Right atrium auricular region (tissue), 2 donors: ENCODE data around the gene ERN2. TPM values are rescaled to one million over a fixed set of nuclear protein-coding genes. Genes with fewer than 3 reads are reported as not detected.

Experiments
- DNase-seq: peaks from one replicate; pipeline ENCODE4 v3.0.0-alpha.2; 2019; ENCODE audit warnings: low spot score
- H3K27ac ChIP-seq, 2 donors: fragments of 200-600 bp; sonication (generic); 1 replicate in 1 of 2; 2 replicates in 1 of 2; pipeline ENCODE4 v1.5.1; 2016 to 2019
- H3K27me3 ChIP-seq, 2 donors: fragments of 200-600 bp; sonication (generic); one replicate each; pipeline versions ENCODE4 v1.5.1 to v1.6.0; 2017 to 2019
- H3K36me3 ChIP-seq: fragments of 200-600 bp; sonication (generic); one replicate; pipeline ENCODE4 v1.5.1; 2016
- H3K4me1 ChIP-seq, 2 donors: fragments of 200-600 bp; sonication (generic); one replicate each; pipeline versions ENCODE4 v1.5.1 to v1.6.0; 2017 to 2019
- H3K4me3 ChIP-seq, 2 donors: fragments of 200-600 bp; sonication (generic); 1 replicate in 1 of 2; 2 replicates in 1 of 2; pipeline ENCODE4 v1.5.1; 2017 to 2019; ENCODE audit warnings: mild to moderate bottlenecking in 1 of 2, moderate library complexity in 1 of 2
- H3K9me3 ChIP-seq, 2 donors: fragments of 200-600 bp; sonication (generic); one replicate each; pipeline ENCODE4 v1.5.1; 2019
- CTCF ChIP-seq, 2 donors: fragments of 200-600 bp; sonication (generic); IDR thresholded peaks; one replicate each; pipeline ENCODE4 v1.5.1; 2019; ENCODE audit warnings: antibody characterized with exemption in 2 of 2
- total RNA-seq, 2 donors: library from RNA; depleted of rRNA; stranded (reverse); fragments of >200 nt; gene quantifications; one replicate each; pipeline ENCODE4 v1.1.0, GENCODE V29; 2016

The ERN2 gene
- total RNA-seq, 2 donors from 2014 or later = not detected

- TF ChIP-seq CTCF (IDR thresholded peaks at IDR 0.05) = no peak
- no peak for DNase-seq
- Histone ChIP-seq H3K4me3 (no peak overlapping the region), H3K36me3 (peaks cover 68% of the 10 kb centered on the region), H3K27ac (no peak overlapping the region), H3K4me1 (no peaks in the 10 kb centered on the region), H3K9me3 (no peaks in the 10 kb centered on the region), H3K27me3 (no peaks in the 10 kb centered on the region)
Observed at GRCh38 chr16:23668873-23669272, 44.1 kb downstream of the ERN2 start.

DNA sequence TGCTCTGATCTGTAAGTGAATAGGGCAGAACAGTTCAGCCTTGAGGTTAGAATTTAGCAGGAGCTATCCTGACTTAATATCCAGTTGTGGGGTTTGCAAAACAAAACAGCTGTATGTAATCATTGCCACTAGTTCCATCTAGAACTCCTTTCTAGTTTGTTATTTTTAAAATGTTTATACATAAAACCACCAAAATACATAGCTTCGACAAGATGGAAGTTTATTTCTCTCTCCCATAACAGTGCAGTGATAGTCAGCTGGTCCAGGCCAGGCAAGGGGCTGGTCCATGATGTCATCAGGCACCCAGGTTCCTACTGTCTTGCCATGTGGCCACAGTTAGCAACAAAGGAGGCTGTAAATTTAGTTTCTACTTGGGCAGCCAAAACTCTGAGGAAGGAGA is 44.8 kb downstream of the ERN2 start:
- H3K4me1 ChIP-seq = no peaks in the 10 kb centered on the region
- H3K36me3 ChIP-seq = peaks cover 73% of the 10 kb centered on the region
- no peaks in the 10 kb centered on the region for H3K9me3 ChIP-seq
- TF ChIP-seq CTCF (IDR thresholded peaks at IDR 0.05) = no peak
- H3K27me3 ChIP-seq = no peaks in the 10 kb centered on the region
- no peak overlapping the region for H3K4me3 ChIP-seq
- no peak overlapping the region for H3K27ac ChIP-seq
- DNase-seq = no peak

DNA sequence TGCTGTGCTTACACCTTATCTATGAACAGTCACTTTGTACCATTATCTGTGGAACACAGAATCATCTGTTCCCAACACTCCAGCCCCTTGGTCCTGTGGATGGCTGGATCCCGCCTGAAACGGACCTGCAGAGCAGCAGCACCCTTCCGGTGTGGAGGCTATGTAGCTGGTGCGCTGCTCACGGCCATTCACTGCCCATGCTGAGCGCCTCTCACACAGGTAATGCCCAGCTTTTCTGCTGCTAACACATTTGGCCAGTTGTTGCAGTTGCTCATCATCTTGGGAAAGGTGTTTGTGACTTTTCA is 45.7 kb downstream of the ERN2 start:
- H3K4me3 ChIP-seq = no peak overlapping the region
- H3K36me3 ChIP-seq = peaks cover 80% of the 10 kb centered on the region
- no peak for TF ChIP-seq CTCF (IDR thresholded peaks at IDR 0.05)
- no peaks in the 10 kb centered on the region for H3K27me3 ChIP-seq
- H3K4me1 ChIP-seq = no peaks in the 10 kb centered on the region
- H3K9me3 ChIP-seq = no peaks in the 10 kb centered on the region
- no peak overlapping the region for H3K27ac ChIP-seq
- DNase-seq = no peak

GRCh38 chr16:23666571-23667354 is 46.3 kb downstream of the ERN2 start:
- Histone ChIP-seq H3K4me3 (no peak overlapping the region), H3K9me3 (no peaks in the 10 kb centered on the region), H3K27me3 (no peaks in the 10 kb centered on the region), H3K4me1 (no peaks in the 10 kb centered on the region), H3K27ac (no peak overlapping the region), H3K36me3 (peaks cover 80% of the 10 kb centered on the region)
- DNase-seq = no peak
- no peak for TF ChIP-seq CTCF (IDR thresholded peaks at IDR 0.05)

- Histone ChIP-seq H3K27me3 (no peaks in the 10 kb centered on the region), H3K27ac (no peak overlapping the region), H3K9me3 (no peaks in the 10 kb centered on the region), H3K4me3 (no peak overlapping the region), H3K4me1 (no peaks in the 10 kb centered on the region), H3K36me3 (peaks cover 93% of the 10 kb centered on the region)
- no peak for TF ChIP-seq CTCF (IDR thresholded peaks at IDR 0.05)
- DNase-seq = no peak
Observed at GRCh38 chr16:23663918-23664317, 49.1 kb downstream of the ERN2 start.

GRCh38 chr16:23651943-23652468 is 61.0 kb downstream of the ERN2 start:
- TF ChIP-seq CTCF (IDR thresholded peaks at IDR 0.05) = no peak
- H3K4me3 ChIP-seq = no peak overlapping the region
- no peak for DNase-seq
- no peaks in the 10 kb centered on the region for H3K4me1 ChIP-seq
- H3K9me3 ChIP-seq = no peaks in the 10 kb centered on the region
- H3K27ac ChIP-seq = no peak overlapping the region
- peaks cover 12% of the 10 kb centered on the region for H3K36me3 ChIP-seq
- no peaks in the 10 kb centered on the region for H3K27me3 ChIP-seq
